ENCODE measurements around the gene ZNF185.
A peak's percentile ranks its signal among the peaks of the same experiment; 100 is the strongest.

ZNF185 gene

GRCh38 chrX:152915541-152916241, 17.8 kb downstream of the ZNF185 start:
- no peak for FAIRE-seq

GRCh38 chrX:152917656-152918579, 20.1 kb downstream of the ZNF185 start:
- DNase-seq (ENCODE audit: low spot score) (no peak), FAIRE-seq (no peak)

More at GRCh38 chrX:152915541-152916241, 17.8 kb downstream of the ZNF185 start:
- DNase-seq (ENCODE audit: low spot score) = peak; percentile 39

GRCh38 chrX:152918707-152919106, 20.8 kb downstream of the ZNF185 start:
- FAIRE-seq (no peak), DNase-seq (ENCODE audit: low spot score) (no peak)

GRCh38 chrX:152923599-152923998, 25.7 kb downstream of the ZNF185 start:
- DNase-seq (ENCODE audit: low spot score) = no peak
- no peak for FAIRE-seq

- FAIRE-seq (no peak), DNase-seq (ENCODE audit: low spot score) (no peak)
Measured at GRCh38 chrX:152925835-152926234, 28.0 kb downstream of the ZNF185 start.

GRCh38 chrX:152926279-152926678, 28.4 kb downstream of the ZNF185 start:
- FAIRE-seq (peak; percentile 87), DNase-seq (ENCODE audit: low spot score) (peak; percentile 62)

GRCh38 chrX:152926923-152927322, 29.1 kb downstream of the ZNF185 start:
- FAIRE-seq (no peak), DNase-seq (ENCODE audit: low spot score) (no peak)

- no peak for FAIRE-seq
- no peak for DNase-seq (ENCODE audit: low spot score)
Measured at GRCh38 chrX:152927858-152928760, 30.2 kb downstream of the ZNF185 start.

GRCh38 chrX:152928761-152929400, 31.0 kb downstream of the ZNF185 start:
- FAIRE-seq (no peak), DNase-seq (ENCODE audit: low spot score) (no peak)

GRCh38 chrX:152929898-152930297, 32.0 kb downstream of the ZNF185 start:
- no peak for DNase-seq (ENCODE audit: low spot score)
- no peak for FAIRE-seq

- FAIRE-seq (no peak), DNase-seq (ENCODE audit: low spot score) (no peak)
Measured at GRCh38 chrX:152930516-152930915, 32.6 kb downstream of the ZNF185 start.

GRCh38 chrX:152932144-152932543, 34.3 kb downstream of the ZNF185 start:
- DNase-seq (ENCODE audit: low spot score) (no peak), FAIRE-seq (no peak)

- FAIRE-seq = no peak
- DNase-seq (ENCODE audit: low spot score) = no peak
Measured at GRCh38 chrX:152932598-152933175, 34.8 kb downstream of the ZNF185 start.

- FAIRE-seq (no peak), DNase-seq (ENCODE audit: low spot score) (no peak)
Measured at GRCh38 chrX:152936306-152936705, 38.4 kb downstream of the ZNF185 start.

- FAIRE-seq = no peak
- no peak for DNase-seq (ENCODE audit: low spot score)
Measured at GRCh38 chrX:152937236-152937635, 39.4 kb downstream of the ZNF185 start.

- DNase-seq (ENCODE audit: low spot score) (peak; percentile 88), FAIRE-seq (peak; percentile 84)
Measured at GRCh38 chrX:152941328-152942076, 43.6 kb downstream of the ZNF185 start.

GRCh38 chrX:152942077-152942442, 44.2 kb downstream of the ZNF185 start:
- FAIRE-seq = no peak

GRCh38 chrX:152943826-152944225, 46.0 kb downstream of the ZNF185 start:
- DNase-seq (ENCODE audit: low spot score) = no peak
- no peak for FAIRE-seq

More at GRCh38 chrX:152942077-152942442, 44.2 kb downstream of the ZNF185 start:
- no peak for DNase-seq (ENCODE audit: low spot score)

- FAIRE-seq (no peak), DNase-seq (ENCODE audit: low spot score) (no peak)
Measured at GRCh38 chrX:152945021-152945979, 47.4 kb downstream of the ZNF185 start.
